Esophagus squamous epithelium (tissue), 4 donors: ENCODE measurements around the gene COTL1.

Experiments used
- CTCF ChIP-seq, 6 experiments: fragments of 450-650 bp in 4 of 6; fragments of 200-600 bp in 2 of 6; sonication (generic) in 2 of 6; IDR thresholded peaks; one replicate each; pipeline ENCODE4 v1.5.1; 2016 to 2019; ENCODE audit warnings: antibody characterized with exemption in 6 of 6, mild to moderate bottlenecking in 4 of 6, moderate library complexity in 4 of 6
- POLR2A ChIP-seq, 4 donors: fragments of 450-650 bp; IDR thresholded peaks; one replicate each; pipeline ENCODE4 v1.6.1; 2017; ENCODE audit warnings: antibody characterized with exemption in 4 of 4, mild to moderate bottlenecking in 4 of 4, moderate library complexity in 3 of 4

- TF ChIP-seq POLR2A (IDR thresholded peaks at IDR 0.05) = no peak
- TF ChIP-seq CTCF (IDR thresholded peaks at IDR 0.05) = no peak
These were observed 13.9 kb downstream of the COTL1 start for GRCh38 chr16:84603940-84604339.
